ENCODE results near the gene DOCK9. TPM values are rescaled to one million over a fixed set of nuclear protein-coding genes. Genes with fewer than 3 reads are reported as not detected.

DOCK9 gene
- total RNA-seq, 1 experiment from 2014 or later, result 4.5 TPM

DNA sequence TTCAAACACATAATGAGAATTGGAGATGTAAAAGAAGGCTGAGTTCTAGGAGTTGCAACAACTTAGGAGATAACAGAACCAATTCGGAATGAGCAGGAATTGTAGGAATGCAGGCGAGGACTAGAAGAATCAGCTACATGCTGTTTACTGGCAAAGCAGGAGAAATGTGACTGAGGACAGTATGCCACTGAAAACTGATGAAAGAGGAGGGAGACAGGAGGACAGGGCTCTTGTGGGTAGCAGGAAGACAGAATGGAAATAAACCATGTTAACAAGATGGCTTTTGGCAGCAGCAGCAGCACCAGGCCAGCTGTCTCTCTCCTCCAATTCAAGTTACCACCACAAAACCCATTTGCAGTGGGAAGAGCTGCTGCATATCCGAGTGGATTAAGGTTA lies 134.4 kb downstream of the DOCK9 start:
- POLR2A ChIA-PET (ENCODE audit: low non-redundant PET), result no interaction called here
- Histone ChIP-seq H3K36me3 (ENCODE audit: insufficient read depth, low read length, poor library complexity, severe bottlenecking) (no peaks in the 10 kb centered on the region), H3K9me3 (ENCODE audit: low read depth, low read length, poor library complexity, severe bottlenecking) (no peaks in the 10 kb centered on the region), H3K27ac (ENCODE audit: low read depth, low read length, poor library complexity, severe bottlenecking) (no peak overlapping the region), H3K27me3 (replicated peaks; ENCODE audit: insufficient read depth, low read depth, low read length, poor library complexity) (no peaks in the 10 kb centered on the region), H3K4me3 (ENCODE audit: low read depth, low read length, poor library complexity, severe bottlenecking) (no peak overlapping the region), H3K4me1 (ENCODE audit: insufficient read depth, low read length, poor library complexity, severe bottlenecking) (peaks cover 8% of the 10 kb centered on the region)
- DNase-seq (ENCODE audit: low spot score), result no peak
- CTCF ChIA-PET, result interaction anchor here (1.0 kb wide), 2 partner anchors 170 to 398 kb away, joined by 4 to 5 read pairs; no protein-coding TSS in a partner anchor
- intact Hi-C loops (cut with micrococcal nuclease; ENCODE audit: unreplicated experiment), result loop anchor here (1.0 to 10.0 kb wide), 6 partner anchors 171 to 986 kb away; no protein-coding TSS in a partner anchor
- no TSS peak for BruUV-seq (replicated peaks)
- no peak for TF ChIP-seq EZH2 (IDR thresholded peaks at IDR 0.05; ENCODE audit: borderline replicate concordance, low read depth, low read length, poor library complexity, severe bottlenecking)
- TF ChIP-seq, protein P1, sequence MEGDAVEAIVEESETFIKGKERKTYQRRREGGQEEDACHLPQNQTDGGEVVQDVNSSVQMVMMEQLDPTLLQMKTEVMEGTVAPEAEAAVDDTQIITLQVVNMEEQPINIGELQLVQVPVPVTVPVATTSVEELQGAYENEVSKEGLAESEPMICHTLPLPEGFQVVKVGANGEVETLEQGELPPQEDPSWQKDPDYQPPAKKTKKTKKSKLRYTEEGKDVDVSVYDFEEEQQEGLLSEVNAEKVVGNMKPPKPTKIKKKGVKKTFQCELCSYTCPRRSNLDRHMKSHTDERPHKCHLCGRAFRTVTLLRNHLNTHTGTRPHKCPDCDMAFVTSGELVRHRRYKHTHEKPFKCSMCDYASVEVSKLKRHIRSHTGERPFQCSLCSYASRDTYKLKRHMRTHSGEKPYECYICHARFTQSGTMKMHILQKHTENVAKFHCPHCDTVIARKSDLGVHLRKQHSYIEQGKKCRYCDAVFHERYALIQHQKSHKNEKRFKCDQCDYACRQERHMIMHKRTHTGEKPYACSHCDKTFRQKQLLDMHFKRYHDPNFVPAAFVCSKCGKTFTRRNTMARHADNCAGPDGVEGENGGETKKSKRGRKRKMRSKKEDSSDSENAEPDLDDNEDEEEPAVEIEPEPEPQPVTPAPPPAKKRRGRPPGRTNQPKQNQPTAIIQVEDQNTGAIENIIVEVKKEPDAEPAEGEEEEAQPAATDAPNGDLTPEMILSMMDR (conservative IDR thresholded peaks at IDR 0.05; ENCODE audit: low read depth, low read length), result no peak

GRCh38 chr13:98842858-98843481 lies 134.9 kb downstream of the DOCK9 start:
- Histone ChIP-seq H3K27ac (ENCODE audit: low read depth, low read length, poor library complexity, severe bottlenecking) (no peak overlapping the region), H3K4me1 (ENCODE audit: insufficient read depth, low read length, poor library complexity, severe bottlenecking) (peaks cover 7% of the 10 kb centered on the region), H3K9me3 (ENCODE audit: low read depth, low read length, poor library complexity, severe bottlenecking) (no peaks in the 10 kb centered on the region), H3K4me3 (ENCODE audit: low read depth, low read length, poor library complexity, severe bottlenecking) (no peak overlapping the region), H3K27me3 (replicated peaks; ENCODE audit: insufficient read depth, low read depth, low read length, poor library complexity) (no peaks in the 10 kb centered on the region), H3K36me3 (ENCODE audit: insufficient read depth, low read length, poor library complexity, severe bottlenecking) (no peaks in the 10 kb centered on the region)
- ChIA-PET POLR2A (ENCODE audit: low non-redundant PET) (no interaction called here), CTCF (interaction anchor here (1.0 kb wide), 2 partner anchors 170 to 397 kb away, joined by 4 to 5 read pairs; no protein-coding TSS in a partner anchor)
- intact Hi-C loops (cut with micrococcal nuclease; ENCODE audit: unreplicated experiment), result loop anchor here (1.0 to 10.0 kb wide), 6 partner anchors 171 to 986 kb away; no protein-coding TSS in a partner anchor
- peak; percentile 86 for DNase-seq (ENCODE audit: low spot score)
- TF ChIP-seq EZH2 (IDR thresholded peaks at IDR 0.05; ENCODE audit: borderline replicate concordance, low read depth, low read length, poor library complexity, severe bottlenecking), result no peak
- TF ChIP-seq, protein P1 (conservative IDR thresholded peaks at IDR 0.05; ENCODE audit: low read depth, low read length), result peak; percentile 86
- BruUV-seq (replicated peaks), result no TSS peak

DNA sequence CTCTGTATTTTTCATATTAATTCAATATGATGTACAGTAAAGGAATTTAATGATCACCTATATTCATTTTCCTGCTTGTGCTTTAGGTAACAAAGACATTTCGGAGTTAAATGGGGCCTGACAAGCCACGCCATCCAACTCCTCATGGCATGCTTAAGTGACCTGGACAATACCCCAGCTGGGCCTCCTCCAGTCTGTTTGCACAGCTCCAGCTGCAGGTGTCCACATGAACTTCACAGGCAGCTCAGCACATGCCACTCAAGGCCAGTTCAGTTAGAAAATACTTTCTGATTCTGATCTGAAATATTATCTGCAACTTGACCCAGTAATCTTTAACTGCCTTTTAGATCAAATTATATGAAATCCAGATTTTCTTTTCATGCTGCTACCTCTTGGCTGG lies 135.8 kb downstream of the DOCK9 start:
- Histone ChIP-seq H3K4me3 (ENCODE audit: low read depth, low read length, poor library complexity, severe bottlenecking) (no peak overlapping the region), H3K4me1 (ENCODE audit: insufficient read depth, low read length, poor library complexity, severe bottlenecking) (no peaks in the 10 kb centered on the region), H3K27ac (ENCODE audit: low read depth, low read length, poor library complexity, severe bottlenecking) (no peak overlapping the region), H3K9me3 (ENCODE audit: low read depth, low read length, poor library complexity, severe bottlenecking) (no peaks in the 10 kb centered on the region), H3K27me3 (replicated peaks; ENCODE audit: insufficient read depth, low read depth, low read length, poor library complexity) (no peaks in the 10 kb centered on the region), H3K36me3 (ENCODE audit: insufficient read depth, low read length, poor library complexity, severe bottlenecking) (no peaks in the 10 kb centered on the region)
- DNase-seq (ENCODE audit: low spot score), result no peak
- no TSS peak for BruUV-seq (replicated peaks)
- CTCF ChIA-PET, result no interaction called here
- TF ChIP-seq EZH2 (IDR thresholded peaks at IDR 0.05; ENCODE audit: borderline replicate concordance, low read depth, low read length, poor library complexity, severe bottlenecking), result no peak
- TF ChIP-seq, protein P1 (conservative IDR thresholded peaks at IDR 0.05; ENCODE audit: low read depth, low read length), result no peak
- POLR2A ChIA-PET (ENCODE audit: low non-redundant PET), result no interaction called here
- intact Hi-C loops (cut with micrococcal nuclease; ENCODE audit: unreplicated experiment), result loop anchor here (5.0 to 10.0 kb wide), 5 partner anchors 170 to 985 kb away; no protein-coding TSS in a partner anchor

Measured in A673 (cell line).